OCI-M2 (cell line): ENCODE data around the gene CSMD2.

ENCODE experiments used
- DNase-seq: peaks from one replicate; lab custom pipeline; 2025; ENCODE audit not compliant: unreplicated experiment; lab: John Stamatoyannopoulos, UW

Gene CSMD2

DNA sequence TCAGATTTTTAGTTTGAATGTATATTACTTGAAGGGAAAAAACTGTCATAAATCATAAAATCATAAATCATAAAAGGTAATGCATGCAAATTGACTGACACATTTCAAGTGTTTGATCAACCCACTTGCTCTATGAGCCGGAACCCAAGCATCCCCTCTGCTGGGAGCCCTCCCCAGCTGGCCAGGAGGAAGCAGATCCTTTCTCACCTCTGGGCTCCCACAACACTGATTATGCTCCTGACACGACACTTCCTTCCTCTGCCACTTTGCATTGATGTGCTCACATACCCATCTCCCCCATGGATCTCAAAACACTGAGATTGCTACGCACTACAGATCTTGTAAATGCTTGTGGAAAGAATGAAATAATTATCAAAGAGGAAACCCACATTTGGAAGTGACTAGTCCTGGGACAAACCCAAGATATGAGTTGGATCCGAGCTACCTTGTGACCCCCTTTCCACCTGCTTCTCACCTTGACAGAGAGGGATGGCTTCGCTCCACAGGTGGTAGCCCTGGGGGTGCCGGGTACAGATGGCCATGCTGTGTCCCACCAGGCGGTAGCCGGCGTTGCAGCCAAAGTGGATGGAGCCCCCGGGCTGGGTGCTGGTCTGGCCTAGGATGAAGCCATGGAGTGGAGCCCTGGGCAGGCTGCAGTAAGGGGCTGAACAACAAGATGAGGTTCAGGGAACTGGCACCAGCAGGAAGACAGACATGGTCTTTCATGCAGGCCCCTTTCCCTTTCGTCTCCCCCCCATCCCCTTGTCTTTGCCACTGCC, 588.0 kb downstream of the CSMD2 start:
- DNase-seq: no peak

DNA sequence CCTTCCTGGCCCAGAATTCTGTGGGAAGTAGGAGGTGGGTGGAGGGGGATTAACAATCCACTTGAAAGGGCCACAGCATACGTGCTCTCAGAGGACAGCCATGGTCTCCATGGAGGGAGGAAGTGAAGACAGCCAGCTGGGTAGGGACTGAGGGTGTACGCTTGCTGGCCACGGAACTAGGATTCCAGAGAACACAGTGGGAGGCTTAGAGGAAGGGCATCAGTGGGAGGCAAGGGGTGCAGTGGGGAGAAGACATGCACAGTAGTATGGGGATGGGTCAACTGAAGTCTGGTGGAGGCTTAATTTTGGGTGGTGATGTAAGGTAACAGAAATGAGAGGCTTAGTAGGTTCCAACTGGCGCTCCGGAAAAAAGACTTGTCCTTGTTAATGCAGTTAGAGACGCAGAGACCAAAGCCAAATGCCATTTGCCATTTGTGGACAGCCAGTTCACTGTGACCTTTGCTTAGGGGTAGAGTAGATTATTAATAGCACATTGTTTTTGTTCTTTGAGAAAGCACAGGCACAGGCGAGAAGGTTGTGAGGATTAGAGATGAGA, 589.6 kb downstream of the CSMD2 start:
- DNase-seq: no peak

DNA sequence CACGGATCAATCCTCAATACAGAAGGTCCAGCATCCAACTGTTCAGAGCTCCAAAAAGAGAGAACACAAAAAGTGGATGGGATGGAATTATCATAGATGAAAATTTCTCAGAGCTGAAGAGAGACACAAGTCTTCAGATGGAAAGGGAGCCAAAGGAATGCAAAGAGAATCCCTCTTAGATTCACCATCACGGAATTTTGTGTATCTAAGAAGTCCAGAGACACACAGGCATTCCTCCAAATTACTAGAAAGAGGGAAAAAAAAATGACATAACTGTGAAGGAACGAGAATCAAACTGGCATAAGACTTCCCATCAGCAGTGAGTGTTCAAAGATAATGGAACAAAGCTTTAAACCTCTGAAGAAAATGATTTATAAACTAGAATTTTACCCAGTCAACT, 591.4 kb downstream of the CSMD2 start:
- no peak for DNase-seq

DNA sequence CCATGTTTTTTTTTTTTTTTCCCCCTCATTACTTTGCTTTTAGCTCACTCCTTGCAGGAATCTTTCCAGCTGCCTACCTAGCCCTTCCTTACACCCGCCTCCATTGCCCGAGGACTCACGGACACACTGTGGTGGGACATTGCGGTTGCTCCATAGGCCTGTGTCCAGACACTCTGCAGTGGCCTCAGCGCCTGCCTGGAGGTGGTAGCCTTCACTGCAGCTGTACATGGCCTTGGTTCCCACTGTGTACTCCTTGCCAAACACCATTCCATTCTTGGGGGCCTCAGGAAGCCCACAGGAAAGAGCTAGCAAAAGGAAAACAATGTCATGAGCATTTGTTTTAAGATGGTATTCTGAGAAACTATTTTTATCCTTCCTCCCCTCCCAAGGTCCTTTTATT, 592.6 kb downstream of the CSMD2 start:
- DNase-seq: no peak

DNA sequence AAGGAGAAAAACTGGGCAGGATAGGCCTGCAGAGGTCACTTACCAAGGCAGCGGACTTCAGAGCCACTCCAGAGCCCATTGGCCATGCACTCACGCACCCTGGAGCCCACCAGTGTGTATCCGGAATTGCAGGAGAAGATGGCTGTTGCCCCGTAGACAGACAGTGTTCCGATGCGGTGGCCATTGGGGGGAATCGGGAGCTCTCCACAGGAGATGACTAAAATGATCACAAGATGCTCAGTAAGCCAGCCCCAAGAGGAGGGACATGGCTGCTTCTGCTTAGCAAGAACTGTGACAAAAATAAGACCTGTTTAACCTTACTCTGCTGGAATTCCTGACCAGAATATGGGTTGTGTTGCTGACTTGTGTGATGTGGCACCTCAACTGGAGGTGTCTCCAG, 595.7 kb downstream of the CSMD2 start:
- no peak for DNase-seq

DNA sequence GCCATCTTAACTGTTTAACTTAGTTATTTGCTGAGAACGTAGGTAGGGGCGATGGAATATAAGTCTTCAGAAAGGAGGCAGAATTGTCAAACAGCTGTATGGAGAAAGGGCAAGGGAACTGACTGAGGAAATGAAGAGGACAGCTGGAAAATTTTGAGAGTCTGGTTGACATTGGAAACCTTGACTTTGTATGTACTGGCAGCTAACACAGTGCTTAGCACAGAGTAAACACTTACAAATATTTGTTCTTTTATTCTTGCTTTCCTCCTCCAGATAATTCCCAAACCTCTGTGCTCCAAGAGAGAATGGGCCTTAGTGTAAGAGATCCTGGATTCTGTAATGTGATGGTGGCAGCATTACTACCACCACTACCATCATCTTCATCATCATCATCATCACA, 601.3 kb downstream of the CSMD2 start:
- no peak for DNase-seq

DNA sequence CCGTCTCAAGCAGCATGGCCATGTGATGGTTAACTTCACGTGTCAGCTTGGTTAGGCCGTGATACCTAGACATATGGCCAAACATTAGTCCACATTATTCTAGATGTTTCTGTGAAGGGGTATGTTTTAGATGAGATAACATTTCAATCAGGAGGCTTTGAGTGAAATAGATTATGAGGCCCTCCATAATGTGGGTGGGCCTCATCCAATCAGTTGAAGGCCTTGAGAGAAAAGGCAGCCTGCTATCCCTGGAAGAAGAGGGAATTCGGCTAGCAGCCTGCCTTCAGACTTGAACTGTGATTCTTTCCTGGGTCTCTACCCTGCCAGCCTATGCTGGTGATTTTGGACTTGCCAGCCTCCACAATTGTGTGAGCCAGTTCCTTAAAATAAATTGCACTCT, 602.5 kb downstream of the CSMD2 start:
- DNase-seq: no peak

DNA sequence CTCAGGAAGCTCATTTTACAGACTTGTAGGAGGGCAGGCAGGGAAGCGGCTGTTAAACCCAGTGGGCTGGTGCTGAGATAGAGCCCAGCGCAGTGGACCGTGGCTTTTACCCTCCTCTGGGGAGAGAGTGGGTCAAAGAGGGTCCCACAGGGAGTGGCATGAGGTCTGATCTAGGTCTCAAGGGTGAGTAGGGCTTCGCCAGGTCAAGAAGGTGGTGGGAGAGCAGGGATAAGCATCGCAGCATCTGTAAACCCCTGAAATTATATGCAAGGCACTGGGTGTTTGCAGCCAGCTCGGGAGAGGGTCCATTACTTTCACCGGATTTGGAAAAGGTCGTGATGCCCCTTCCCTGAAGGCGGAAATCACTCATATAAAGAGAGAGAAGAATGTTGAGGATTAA, 603.5 kb downstream of the CSMD2 start:
- DNase-seq: no peak

DNA sequence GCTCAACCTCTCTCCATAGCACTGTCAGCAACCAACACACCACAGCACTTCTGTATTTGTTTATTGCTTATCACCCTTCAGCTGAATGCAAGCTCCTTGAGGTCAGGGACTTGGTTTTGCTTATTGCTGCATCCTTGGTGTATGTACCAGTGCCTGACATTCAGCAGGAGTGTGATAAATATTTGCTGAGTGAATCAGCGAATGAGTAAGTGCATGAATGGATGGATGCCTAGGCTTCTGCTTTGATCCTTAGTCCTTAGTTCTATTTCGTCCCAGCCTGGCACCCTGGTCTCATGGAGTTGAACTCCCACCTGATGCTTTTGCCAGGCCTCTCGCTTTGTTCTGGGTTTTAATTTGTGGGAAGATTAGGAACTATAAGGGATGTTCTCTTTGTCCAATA, 604.4 kb downstream of the CSMD2 start:
- no peak for DNase-seq

DNA sequence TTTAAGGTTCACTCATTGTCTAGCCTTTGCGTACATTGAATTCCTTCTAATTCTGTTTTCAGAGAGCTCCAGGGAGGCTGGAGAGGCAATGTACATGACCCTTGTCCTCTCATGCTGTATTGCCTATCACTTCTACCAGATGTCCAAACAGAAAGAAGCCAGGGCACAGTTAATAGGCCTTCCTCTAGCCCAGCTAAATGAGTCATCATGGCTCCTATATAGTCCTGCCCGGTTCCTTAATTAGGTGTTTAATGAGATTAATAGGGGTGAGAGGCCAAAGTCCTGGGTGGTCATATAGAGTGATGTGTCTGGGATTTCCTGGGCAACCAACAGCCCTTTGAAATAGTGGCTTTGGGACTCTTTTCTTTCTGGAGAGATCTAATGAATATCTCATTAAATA, 616.3 kb downstream of the CSMD2 start:
- no peak for DNase-seq

DNA sequence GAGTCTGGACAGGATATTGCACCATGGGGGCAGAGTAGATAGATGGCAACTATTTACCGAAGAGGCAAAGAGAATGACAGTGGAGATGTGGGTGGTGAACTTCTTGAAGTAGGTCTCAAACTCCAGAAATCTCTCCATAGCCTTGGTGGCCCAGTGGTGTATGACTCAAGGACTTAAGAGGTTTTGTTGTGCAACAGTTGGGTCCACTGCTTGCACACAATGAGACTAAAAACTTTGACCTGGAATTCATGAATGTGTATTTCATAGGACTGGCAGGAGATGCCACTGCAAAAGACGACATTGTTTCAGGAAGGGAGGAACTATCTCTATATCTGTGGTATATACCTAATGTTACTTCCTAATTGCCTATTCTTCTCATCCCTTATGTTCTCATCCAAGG, 616.7 kb downstream of the CSMD2 start:
- no peak for DNase-seq

DNA sequence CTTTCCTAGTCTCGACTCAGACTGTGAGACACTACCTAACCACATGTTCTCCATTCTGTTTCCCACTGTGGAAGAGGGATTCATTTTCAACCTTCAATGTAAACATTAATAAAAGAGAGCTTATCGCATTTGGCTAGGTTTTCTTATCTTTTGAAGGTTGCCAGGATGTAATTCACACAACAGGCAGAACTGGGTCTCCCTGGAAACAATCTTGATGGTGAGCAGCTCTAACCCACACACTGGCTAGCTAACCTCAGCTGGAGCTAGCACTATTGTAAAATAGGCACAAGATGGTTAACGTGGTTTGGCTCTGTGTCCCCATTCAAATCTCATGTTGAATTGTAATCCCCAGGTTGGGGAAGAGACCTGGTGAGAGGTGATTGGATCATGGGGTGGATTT, 617.5 kb downstream of the CSMD2 start:
- no peak for DNase-seq

DNA sequence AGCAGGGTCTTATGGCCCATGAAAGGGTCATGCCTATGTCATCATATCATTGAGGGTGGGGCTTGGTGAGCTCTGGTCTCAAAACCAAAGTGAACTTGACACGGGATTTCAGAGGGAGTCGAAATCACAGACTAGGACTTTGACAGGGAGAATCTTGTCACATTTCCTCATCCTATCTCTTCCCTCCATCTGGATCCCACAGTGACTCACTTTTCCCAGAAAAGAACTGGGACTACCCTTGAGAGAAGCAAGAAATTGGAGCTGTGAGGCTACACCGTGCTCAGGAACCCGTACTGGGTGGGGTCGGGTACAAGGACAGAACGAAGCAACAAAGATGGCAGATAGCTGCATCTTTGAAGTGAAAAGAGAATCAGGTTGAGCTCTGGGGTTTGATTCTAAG, 623.1 kb downstream of the CSMD2 start:
- DNase-seq: no peak

DNA sequence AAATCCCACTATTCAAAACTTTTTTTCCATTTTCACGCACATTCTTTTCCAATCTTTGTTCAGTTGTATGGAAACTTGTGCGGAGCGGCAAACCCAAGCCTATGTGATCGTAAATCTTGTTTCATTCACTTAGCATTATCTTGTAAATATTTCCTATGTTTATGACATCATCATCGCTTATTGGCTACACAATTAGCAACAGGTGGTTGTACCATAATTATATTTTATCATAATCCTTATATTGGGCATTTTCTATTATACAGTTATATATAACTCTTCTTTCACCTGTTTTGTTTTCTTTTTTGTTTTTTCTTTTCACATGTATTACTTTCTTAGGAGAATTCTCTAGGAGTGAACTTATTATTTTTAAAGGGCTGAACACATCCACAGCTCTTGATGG, 627.1 kb downstream of the CSMD2 start:
- no peak for DNase-seq

DNA sequence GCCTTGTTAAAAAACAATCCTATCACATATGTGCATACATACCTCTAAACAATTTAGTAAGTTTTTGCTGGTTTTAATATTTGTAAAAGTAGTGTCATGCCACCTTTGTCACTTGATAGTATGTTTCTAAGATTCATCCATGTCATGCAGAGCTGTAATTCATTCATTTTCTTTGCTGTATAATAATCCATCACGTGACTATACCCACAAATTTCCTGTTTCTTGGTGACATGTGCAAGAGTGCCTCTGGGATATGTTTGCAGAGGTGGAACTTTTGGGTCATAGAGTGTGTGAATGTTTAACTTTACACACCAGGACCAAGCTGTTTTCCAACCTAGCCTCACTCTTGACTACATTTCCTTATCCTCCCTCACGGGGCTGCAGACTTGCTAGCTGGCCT, 629.7 kb downstream of the CSMD2 start:
- no peak for DNase-seq

DNA sequence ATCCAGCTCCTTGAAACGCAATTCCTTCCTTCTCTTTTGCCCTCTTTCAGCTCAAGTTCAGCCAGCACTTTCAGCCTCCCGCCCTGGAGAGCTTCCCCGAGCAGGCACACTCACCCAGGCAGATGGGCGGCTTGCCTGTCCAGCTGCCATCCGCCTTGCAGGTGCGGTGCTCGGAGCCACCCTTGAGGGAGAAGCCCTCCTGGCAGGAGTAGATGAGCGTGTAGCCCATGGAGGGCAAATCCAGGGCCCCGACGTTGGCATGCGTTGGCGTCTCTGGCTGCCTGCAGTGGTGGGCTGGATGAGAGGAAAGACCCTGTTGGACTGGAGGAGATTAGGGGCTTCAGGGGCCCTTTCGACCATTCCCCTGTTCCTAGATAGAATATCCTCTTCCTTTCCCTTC, 632.1 kb downstream of the CSMD2 start:
- DNase-seq: no peak

DNA sequence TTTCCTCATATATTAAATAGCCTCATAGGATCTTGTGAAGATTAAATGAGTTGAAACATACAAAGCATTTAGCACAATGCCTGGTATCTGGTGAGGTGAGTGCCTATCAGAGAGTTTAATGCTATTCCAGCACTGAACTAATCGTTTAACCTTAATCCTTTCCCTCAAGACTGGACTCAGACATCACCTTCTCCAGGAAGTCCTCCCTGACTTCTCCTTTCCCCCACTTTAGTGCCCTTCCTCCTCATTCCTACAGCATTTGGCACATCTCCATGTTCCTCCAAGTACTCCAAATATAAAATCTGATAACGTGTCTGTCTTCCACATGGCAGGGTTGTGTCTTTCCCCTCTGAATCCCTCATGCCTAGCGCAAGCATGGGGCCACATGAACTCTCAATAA, 632.8 kb downstream of the CSMD2 start:
- no peak for DNase-seq

DNA sequence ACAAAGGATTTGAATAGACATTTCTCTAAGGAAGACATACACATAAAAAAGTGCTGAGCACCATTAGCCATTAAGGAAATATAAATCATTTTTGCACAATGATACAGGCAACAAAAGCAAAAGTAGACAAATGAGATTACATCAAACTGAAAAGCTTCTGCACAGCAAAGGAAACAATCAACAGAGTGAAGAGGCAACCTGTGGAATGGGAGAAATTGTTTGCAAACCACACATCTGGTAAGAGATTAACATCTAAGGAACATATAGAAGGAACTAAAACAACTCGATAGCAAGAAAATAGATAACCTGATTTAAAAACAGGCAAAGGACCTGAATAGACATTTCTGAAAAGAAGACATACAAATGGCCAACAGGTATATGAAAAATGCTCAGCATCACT, 635.1 kb downstream of the CSMD2 start:
- DNase-seq: no peak

DNA sequence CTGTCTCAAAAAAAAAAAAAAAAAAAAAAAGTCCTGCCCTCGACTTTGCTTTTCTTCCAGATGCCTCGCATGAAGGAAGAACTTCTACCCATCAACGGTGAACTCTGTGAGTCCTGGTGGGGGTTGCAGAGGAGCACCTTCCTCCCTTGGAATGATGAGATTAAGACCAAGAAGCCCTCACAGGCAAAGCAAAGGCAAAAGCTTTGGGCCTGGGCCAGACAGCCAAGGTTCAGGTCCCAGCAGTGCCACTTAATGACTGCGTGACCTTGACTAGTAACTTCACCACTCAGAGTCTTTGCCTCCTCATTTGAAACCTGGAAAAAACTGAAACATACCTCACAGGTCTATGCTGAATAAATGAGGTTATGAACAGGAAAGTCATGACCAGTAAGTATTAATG, 637.1 kb downstream of the CSMD2 start:
- no peak for DNase-seq

DNA sequence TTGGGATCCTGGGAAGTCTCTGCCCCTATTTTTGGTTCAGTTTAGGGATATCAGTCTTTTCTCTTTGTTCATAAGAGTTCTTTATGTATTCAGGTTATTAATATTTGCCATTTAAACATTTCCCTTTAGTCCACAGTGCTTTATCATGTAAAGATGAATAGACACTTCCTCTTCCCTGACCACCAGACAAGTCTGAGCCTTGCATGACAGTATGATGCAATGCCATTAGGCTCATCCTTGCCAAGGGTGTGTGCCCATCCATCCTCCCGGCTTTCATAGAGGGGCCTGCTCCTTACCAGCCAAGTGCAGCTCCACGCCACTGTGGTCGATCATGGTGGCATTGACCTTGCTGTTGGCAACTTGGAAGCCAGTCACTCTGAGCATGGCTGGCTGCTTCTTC, 640.4 kb downstream of the CSMD2 start:
- no peak for DNase-seq

DNA sequence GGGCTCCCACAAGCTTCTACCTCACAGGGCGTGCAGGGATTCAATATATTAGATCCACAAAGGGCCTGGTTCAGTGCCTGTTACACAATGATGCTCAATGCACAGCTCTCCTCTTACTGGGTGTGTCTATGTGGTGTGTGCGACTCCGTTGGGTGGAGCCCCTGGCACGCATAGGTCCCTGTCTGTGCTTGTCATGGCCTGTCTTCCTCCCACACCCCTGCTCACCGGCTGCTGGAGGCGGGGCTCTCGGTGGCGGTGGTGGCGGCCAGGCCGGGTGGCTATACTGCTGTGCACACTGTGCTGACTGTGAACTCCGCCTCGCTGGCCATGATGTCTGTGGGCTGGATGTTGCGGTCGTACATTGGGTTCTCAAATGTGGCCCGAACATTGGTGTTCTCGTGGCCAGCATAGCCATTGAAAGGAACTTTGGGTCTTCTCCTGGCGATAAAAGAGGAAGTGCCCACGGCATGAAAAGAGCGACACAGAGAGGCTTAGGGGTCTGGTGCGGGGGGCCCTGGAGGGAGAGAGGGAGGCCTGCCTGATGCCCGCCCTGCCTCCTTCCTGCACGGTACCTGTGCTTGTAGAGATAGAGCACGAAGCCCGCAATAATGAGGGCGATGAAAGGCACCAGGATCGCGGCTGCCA, 645.7 kb downstream of the CSMD2 start:
- no peak for DNase-seq

DNA sequence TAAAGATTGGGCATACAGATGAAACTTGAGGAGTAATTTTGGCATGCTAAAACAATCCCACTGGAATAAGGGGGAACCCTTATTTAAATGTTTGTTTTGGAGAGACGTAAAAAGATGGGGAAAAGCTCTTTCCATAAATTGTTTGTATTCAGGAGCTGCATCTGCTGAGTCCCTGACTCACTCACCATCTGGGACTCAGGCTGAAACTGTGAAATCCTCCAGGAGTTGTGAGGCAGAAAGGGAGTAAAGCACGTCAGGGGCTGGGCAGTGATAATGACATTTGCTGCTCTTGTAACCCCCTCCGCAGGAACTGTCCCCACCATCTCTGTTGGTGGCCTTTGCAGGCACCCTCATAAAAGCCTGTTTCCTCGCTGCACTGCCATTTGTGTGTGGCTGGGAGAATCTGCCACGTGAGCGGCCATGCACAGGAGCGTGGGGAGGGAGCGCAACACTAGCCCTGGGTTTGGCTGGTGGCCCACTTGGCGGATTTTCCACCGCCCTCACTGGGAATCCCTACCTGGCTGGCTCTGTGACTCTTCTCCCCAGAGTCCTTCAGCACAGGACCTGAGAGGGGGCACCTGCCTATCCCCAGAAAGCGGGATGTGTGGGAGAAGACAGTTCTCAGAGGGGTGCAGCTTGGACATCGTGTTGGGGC, 647.3 kb downstream of the CSMD2 start:
- no peak for DNase-seq
